Activated CD8-positive, alpha-beta T cell treated with anti-CD3 and anti-CD28 coated beads for 36 hours (primary cell): Measurements from ENCODE around the gene RPS6KB1. TPM values are rescaled to one million over a fixed set of nuclear protein-coding genes. Genes with fewer than 3 reads are reported as not detected.
"Not testable (repeated sequence)": the region's sequence is repeated elsewhere in the genome, so short reads cannot be mapped to it uniquely, and the experiment has no call there.

Source experiments
- ATAC-seq: fragments of 200-7000 bp; cut with Tn5 transposase; one replicate; pipeline ENCODE4 v1.10.0; 2021; ENCODE audit warnings: mild to moderate bottlenecking, moderate library complexity
- CTCF ChIA-PET: fragments of 350-600 bp; sonication (Branson Sonifier 250); formaldehyde crosslinking; loops from one replicate; lab custom pipeline; 2021; ENCODE audit warnings: antibody characterized with exemption; lab: Charles Lee
- POLR2A ChIA-PET: fragments of 350-600 bp; sonication (Branson Sonifier 250); formaldehyde crosslinking; loops from one replicate; lab custom pipeline; 2021; ENCODE audit warnings: antibody characterized with exemption; lab: Charles Lee
- DNase-seq: peaks from one replicate; pipeline ENCODE4 v3.0.0-alpha.2; 2020
- H3K27ac Mint-ChIP-seq: one replicate; pipeline ENCODE4 v1.8.0; 2021; ENCODE audit warnings: mild to moderate bottlenecking, mixed read lengths
- H3K27me3 Mint-ChIP-seq: one replicate; pipeline ENCODE4 v1.8.0; 2021; ENCODE audit warnings: mixed read lengths
- H3K36me3 Mint-ChIP-seq: one replicate; pipeline ENCODE4 v1.8.0; 2021; ENCODE audit warnings: low read depth, mixed read lengths
- H3K4me1 Mint-ChIP-seq: one replicate; pipeline ENCODE4 v1.8.0; 2021; ENCODE audit warnings: low read depth, mixed read lengths
- H3K4me3 Mint-ChIP-seq: one replicate; pipeline ENCODE4 v1.8.0; 2021; ENCODE audit warnings: mild to moderate bottlenecking, moderate library complexity, mixed read lengths
- H3K9me3 Mint-ChIP-seq: one replicate; pipeline ENCODE4 v1.8.0; 2021; ENCODE audit warnings: mixed read lengths
- intact Hi-C: fragments of 100-400 bp; cut with micrococcal nuclease; formaldehyde crosslinking; loops from one replicate; pipeline ENCODE4 v1.10.0; 2022
- total RNA-seq, 2 experiments: library from RNA; stranded (reverse); gene quantifications; one replicate each; pipeline ENCODE4 v1.2.3, GENCODE V29; 2021

RPS6KB1 gene
- total RNA-seq, 2 experiments from 2014 or later: 39.9 to 44.2 TPM

DNA sequence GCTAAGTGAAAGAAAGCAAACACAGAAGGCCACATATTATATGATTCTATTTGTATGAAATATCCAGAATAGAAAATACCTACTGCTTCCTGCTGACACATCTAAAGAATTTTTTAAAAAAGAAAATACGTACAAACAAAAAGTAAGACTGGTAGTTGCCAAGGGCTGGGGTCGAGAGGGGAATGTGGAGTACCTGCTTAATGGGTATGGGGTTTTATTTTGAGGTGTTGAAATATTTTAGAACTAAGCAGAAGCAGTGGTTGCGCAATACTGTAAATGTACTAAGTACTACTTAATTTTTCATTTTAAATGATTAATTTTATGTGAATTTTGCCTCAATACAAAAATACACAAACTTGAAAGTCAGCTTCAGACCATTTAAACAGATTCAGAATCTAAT lies 103.7 kb downstream of the RPS6KB1 start:
- H3K27me3 Mint-ChIP-seq, ATAC-seq, POLR2A ChIA-PET, H3K4me1 Mint-ChIP-seq, DNase-seq, intact Hi-C loops, H3K9me3 Mint-ChIP-seq, H3K27ac Mint-ChIP-seq, CTCF ChIA-PET, H3K36me3 Mint-ChIP-seq, H3K4me3 Mint-ChIP-seq: not testable (repeated sequence)

Other genes with a start within 250 kb of the RPS6KB1 start
- 10 to 100 TPM; 34.2 to 37.4 TPM for gene PTRH2, start 185.7 kb upstream of the RPS6KB1 start, total RNA-seq
- gene VMP1, start 185.5 kb upstream of the RPS6KB1 start, total RNA-seq: 100 to 1,000 TPM; 239 to 248 TPM
- 10 to 100 TPM in 1 of 2 experiments, 1 to 10 TPM in 1; 7.9 to 11.1 TPM for gene TUBD1, start 178 bp upstream of the RPS6KB1 start, total RNA-seq
- 10 to 100 TPM; 20.7 to 23.7 TPM for gene RNFT1, start 71.6 kb downstream of the RPS6KB1 start, total RNA-seq
- gene HEATR6, start 185.8 kb downstream of the RPS6KB1 start, total RNA-seq: 10 to 100 TPM; 27.7 to 29.0 TPM